Activated CD4-positive, alpha-beta T cell treated with anti-CD3 and anti-CD28 coated beads, Interleukin-2, amount 10 ng/mL, durations not matched to agents 7 days and 5 days (primary cell): ENCODE measurements around the gene KCNA5. TPM values are rescaled to one million over a fixed set of nuclear protein-coding genes. Genes with fewer than 3 reads are reported as not detected.

Source experiments
- CTCF ChIA-PET: fragments of 350-600 bp; sonication (Branson Sonifier 250); formaldehyde crosslinking; loops from one replicate; lab custom pipeline; 2021; ENCODE audit warnings: antibody characterized with exemption; lab: Charles Lee
- POLR2A ChIA-PET: fragments of 350-600 bp; sonication (Branson Sonifier 250); formaldehyde crosslinking; loops from one replicate; lab custom pipeline; 2021; ENCODE audit warnings: antibody characterized with exemption; lab: Charles Lee
- DNase-seq: peaks from one replicate; pipeline ENCODE4 v3.0.0-alpha.2; 2020
- H3K27ac Mint-ChIP-seq: one replicate; pipeline ENCODE4 v1.8.0; 2021; ENCODE audit warnings: mild to moderate bottlenecking, moderate library complexity, mixed read lengths
- H3K27me3 Mint-ChIP-seq: one replicate; pipeline ENCODE4 v1.8.0; 2021; ENCODE audit warnings: mixed read lengths
- H3K36me3 Mint-ChIP-seq: one replicate; pipeline ENCODE4 v1.8.0; 2021; ENCODE audit warnings: low read depth, mixed read lengths
- H3K4me1 Mint-ChIP-seq: one replicate; pipeline ENCODE4 v1.8.0; 2021; ENCODE audit warnings: mixed read lengths
- H3K4me3 Mint-ChIP-seq: one replicate; pipeline ENCODE4 v1.8.0; 2021; ENCODE audit warnings: mild to moderate bottlenecking, moderate library complexity, mixed read lengths
- H3K9me3 Mint-ChIP-seq: one replicate; pipeline ENCODE4 v1.8.0; 2021; ENCODE audit warnings: mixed read lengths
- total RNA-seq, 2 experiments: library from RNA; stranded (reverse); gene quantifications; one replicate each; pipeline ENCODE4 v1.2.3, GENCODE V29; 2021

The KCNA5 gene
- total RNA-seq, 2 experiments from 2014 or later, result not detected

GRCh38 chr12:5032821-5033220 lies 10.9 kb upstream of the KCNA5 start:
- H3K9me3 Mint-ChIP-seq, result no peaks in the 10 kb centered on the region
- no peak for DNase-seq
- ChIA-PET CTCF (no interaction called here), POLR2A (no interaction called here)
- no peak overlapping the region for H3K4me3 Mint-ChIP-seq
- H3K36me3 Mint-ChIP-seq, result no peaks in the 10 kb centered on the region
- H3K27me3 Mint-ChIP-seq, result peaks cover 2% of the 10 kb centered on the region
- no peak overlapping the region for H3K27ac Mint-ChIP-seq
- peaks cover 4% of the 10 kb centered on the region for H3K4me1 Mint-ChIP-seq

- H3K36me3 Mint-ChIP-seq, result no peaks in the 10 kb centered on the region
- H3K27me3 Mint-ChIP-seq, result peaks cover 7% of the 10 kb centered on the region
- DNase-seq, result no peak
- no peak overlapping the region for H3K4me3 Mint-ChIP-seq
- H3K27ac Mint-ChIP-seq, result no peak overlapping the region
- H3K9me3 Mint-ChIP-seq, result no peaks in the 10 kb centered on the region
- ChIA-PET CTCF (no interaction called here), POLR2A (no interaction called here)
- H3K4me1 Mint-ChIP-seq, result peaks cover 4% of the 10 kb centered on the region
Measured at GRCh38 chr12:5033883-5034282, 9.8 kb upstream of the KCNA5 start.

DNA sequence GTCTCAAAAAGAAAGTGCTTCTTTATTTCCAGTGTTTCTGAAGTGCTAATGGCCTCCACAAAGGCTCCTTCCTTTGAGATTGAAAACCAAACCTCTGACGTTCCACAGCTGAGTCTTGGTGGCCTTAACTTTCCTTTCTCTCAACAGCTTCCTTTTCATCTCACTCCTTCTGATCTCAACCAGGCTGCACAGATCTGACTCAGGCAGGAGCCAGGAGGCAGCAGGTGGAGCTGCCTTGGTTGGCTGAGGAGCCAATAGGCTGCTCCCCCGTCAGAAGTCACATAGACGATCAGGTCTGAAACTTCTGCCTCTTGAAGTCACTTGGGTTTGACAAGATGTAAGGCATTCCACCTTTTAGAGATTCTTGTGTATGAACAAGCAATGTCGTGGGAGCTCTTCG lies 9.1 kb upstream of the KCNA5 start:
- POLR2A ChIA-PET, result interaction anchor here (0.6 kb wide), 1 partner anchor 178 kb away, joined by 7 read pairs; no protein-coding TSS in a partner anchor
- CTCF ChIA-PET, result interaction anchor here (1.4 kb wide), 1 partner anchor 25 kb away, joined by 4 read pairs; no protein-coding TSS in a partner anchor
- H3K27ac Mint-ChIP-seq, result no peak overlapping the region
- no peak for DNase-seq
- H3K36me3 Mint-ChIP-seq, result no peaks in the 10 kb centered on the region
- peaks cover 4% of the 10 kb centered on the region for H3K4me1 Mint-ChIP-seq
- H3K9me3 Mint-ChIP-seq, result no peaks in the 10 kb centered on the region
- H3K27me3 Mint-ChIP-seq, result peaks cover 10% of the 10 kb centered on the region
- no peak overlapping the region for H3K4me3 Mint-ChIP-seq

DNA sequence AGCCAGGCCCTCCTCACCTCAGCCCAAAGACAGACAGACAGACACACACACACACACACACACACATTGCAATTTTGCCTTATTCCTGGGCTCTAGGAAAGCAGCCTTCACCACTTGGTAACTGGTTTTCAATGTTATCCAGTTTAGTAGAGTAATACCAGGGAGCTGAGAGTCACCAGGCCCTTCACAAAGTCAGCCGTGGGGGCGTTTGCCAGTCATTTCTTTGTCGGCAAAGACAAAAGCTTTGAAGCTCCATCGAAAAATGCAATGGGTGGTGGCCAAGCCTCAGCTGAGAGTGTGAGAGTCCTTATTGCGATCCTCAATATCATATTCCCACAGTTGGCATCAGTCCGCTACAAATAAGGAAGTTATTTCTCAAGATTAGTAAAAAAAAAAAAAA lies 8.1 kb upstream of the KCNA5 start:
- DNase-seq, result no peak
- Mint-ChIP-seq H3K4me1 (peaks cover 4% of the 10 kb centered on the region), H3K27me3 (peaks cover 18% of the 10 kb centered on the region), H3K36me3 (no peaks in the 10 kb centered on the region), H3K9me3 (no peaks in the 10 kb centered on the region), H3K27ac (no peak overlapping the region), H3K4me3 (no peak overlapping the region)
- ChIA-PET CTCF (interaction anchor here (1.0 to 1.4 kb wide), 2 partner anchors 14 to 24 kb away, joined by 3 to 4 read pairs; no protein-coding TSS in a partner anchor), POLR2A (no interaction called here)

DNA sequence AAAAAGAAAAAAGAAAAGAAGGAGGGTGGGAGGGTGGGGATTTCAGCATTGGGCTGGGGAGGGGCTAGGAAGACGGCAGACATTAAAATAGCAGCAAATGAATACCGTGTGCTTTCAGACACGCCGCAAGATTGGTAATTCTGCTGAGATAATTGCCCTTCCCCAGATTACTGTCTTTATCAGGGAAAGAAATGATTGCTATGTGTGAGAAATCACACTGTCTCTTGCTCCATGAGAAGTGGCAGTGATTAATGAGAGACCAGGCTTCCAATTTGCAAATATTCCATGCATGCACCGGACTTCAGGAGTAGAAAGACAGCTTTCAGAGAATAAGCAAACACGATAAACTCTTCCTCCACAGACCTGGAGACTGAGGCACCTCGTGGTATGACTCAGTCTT lies 7.6 kb upstream of the KCNA5 start:
- H3K27ac Mint-ChIP-seq, result no peak overlapping the region
- H3K9me3 Mint-ChIP-seq, result no peaks in the 10 kb centered on the region
- H3K4me1 Mint-ChIP-seq, result peaks cover 4% of the 10 kb centered on the region
- CTCF ChIA-PET, result interaction anchor here (1.0 kb wide), 1 partner anchor 14 kb away, joined by 3 read pairs; no protein-coding TSS in a partner anchor
- H3K36me3 Mint-ChIP-seq, result no peaks in the 10 kb centered on the region
- no peak overlapping the region for H3K4me3 Mint-ChIP-seq
- POLR2A ChIA-PET, result no interaction called here
- peaks cover 19% of the 10 kb centered on the region for H3K27me3 Mint-ChIP-seq
- no peak for DNase-seq

- peaks cover 33% of the 10 kb centered on the region for H3K27me3 Mint-ChIP-seq
- CTCF ChIA-PET, result no interaction called here
- no peaks in the 10 kb centered on the region for H3K9me3 Mint-ChIP-seq
- DNase-seq, result no peak
- POLR2A ChIA-PET, result no interaction called here
- H3K27ac Mint-ChIP-seq, result no peak overlapping the region
- peaks cover 4% of the 10 kb centered on the region for H3K4me1 Mint-ChIP-seq
- no peaks in the 10 kb centered on the region for H3K36me3 Mint-ChIP-seq
- H3K4me3 Mint-ChIP-seq, result no peak overlapping the region
Measured at GRCh38 chr12:5037795-5038357, 5.8 kb upstream of the KCNA5 start.

GRCh38 chr12:5038781-5039311 lies 4.8 kb upstream of the KCNA5 start:
- Mint-ChIP-seq H3K4me3 (no peak overlapping the region), H3K27me3 (peaks cover 39% of the 10 kb centered on the region), H3K36me3 (no peaks in the 10 kb centered on the region), H3K27ac (no peak overlapping the region), H3K4me1 (peaks cover 4% of the 10 kb centered on the region), H3K9me3 (no peaks in the 10 kb centered on the region)
- ChIA-PET CTCF (no interaction called here), POLR2A (no interaction called here)
- no peak for DNase-seq

- H3K4me1 Mint-ChIP-seq, result no peaks in the 10 kb centered on the region
- H3K4me3 Mint-ChIP-seq, result no peak overlapping the region
- H3K9me3 Mint-ChIP-seq, result no peaks in the 10 kb centered on the region
- H3K36me3 Mint-ChIP-seq, result no peaks in the 10 kb centered on the region
- DNase-seq, result no peak
- ChIA-PET CTCF (interaction anchor here (0.8 kb wide), 1 partner anchor 16 kb away, joined by 3 read pairs; no protein-coding TSS in a partner anchor), POLR2A (no interaction called here)
- H3K27ac Mint-ChIP-seq, result no peak overlapping the region
- peaks cover 39% of the 10 kb centered on the region for H3K27me3 Mint-ChIP-seq
Measured at GRCh38 chr12:5039815-5040214, 3.9 kb upstream of the KCNA5 start.

- Mint-ChIP-seq H3K36me3 (no peaks in the 10 kb centered on the region), H3K4me3 (no peak overlapping the region), H3K27ac (no peak overlapping the region), H3K4me1 (no peaks in the 10 kb centered on the region), H3K9me3 (no peaks in the 10 kb centered on the region), H3K27me3 (peaks cover 44% of the 10 kb centered on the region)
- ChIA-PET POLR2A (no interaction called here), CTCF (interaction anchor here (0.6 to 0.8 kb wide), 2 partner anchors 17 to 27 kb away, joined by 3 to 6 read pairs; no protein-coding TSS in a partner anchor)
- no peak for DNase-seq
Measured at GRCh38 chr12:5040368-5040767, 3.3 kb upstream of the KCNA5 start.

DNA sequence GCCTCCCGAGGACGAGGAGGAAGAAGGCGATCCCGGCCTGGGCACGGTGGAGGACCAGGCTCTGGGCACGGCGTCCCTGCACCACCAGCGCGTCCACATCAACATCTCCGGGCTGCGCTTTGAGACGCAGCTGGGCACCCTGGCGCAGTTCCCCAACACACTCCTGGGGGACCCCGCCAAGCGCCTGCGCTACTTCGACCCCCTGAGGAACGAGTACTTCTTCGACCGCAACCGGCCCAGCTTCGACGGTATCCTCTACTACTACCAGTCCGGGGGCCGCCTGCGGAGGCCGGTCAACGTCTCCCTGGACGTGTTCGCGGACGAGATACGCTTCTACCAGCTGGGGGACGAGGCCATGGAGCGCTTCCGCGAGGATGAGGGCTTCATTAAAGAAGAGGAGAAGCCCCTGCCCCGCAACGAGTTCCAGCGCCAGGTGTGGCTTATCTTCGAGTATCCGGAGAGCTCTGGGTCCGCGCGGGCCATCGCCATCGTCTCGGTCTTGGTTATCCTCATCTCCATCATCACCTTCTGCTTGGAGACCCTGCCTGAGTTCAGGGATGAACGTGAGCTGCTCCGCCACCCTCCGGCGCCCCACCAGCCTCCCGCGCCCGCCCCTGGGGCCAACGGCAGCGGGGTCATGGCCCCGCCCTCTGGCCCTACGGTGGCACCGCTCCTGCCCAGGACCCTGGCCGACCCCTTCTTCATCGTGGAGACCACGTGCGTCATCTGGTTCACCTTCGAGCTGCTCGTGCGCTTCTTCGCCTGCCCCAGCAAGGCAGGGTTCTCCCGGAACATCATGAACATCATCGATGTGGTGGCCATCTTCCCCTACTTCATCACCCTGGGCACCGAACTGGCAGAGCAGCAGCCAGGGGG lies 979 bp downstream of the KCNA5 start:
- ChIA-PET CTCF (interaction anchor here (1.1 kb wide), 1 partner anchor 10 kb away, joined by 3 read pairs; no protein-coding TSS in a partner anchor), POLR2A (no interaction called here)
- H3K4me3 Mint-ChIP-seq, result no peak overlapping the region
- H3K27me3 Mint-ChIP-seq, result peaks cover 41% of the 10 kb centered on the region
- no peak overlapping the region for H3K27ac Mint-ChIP-seq
- no peak for DNase-seq
- H3K4me1 Mint-ChIP-seq, result no peaks in the 10 kb centered on the region
- no peaks in the 10 kb centered on the region for H3K36me3 Mint-ChIP-seq
- no peaks in the 10 kb centered on the region for H3K9me3 Mint-ChIP-seq

- Mint-ChIP-seq H3K27ac (no peak overlapping the region), H3K27me3 (peaks cover 32% of the 10 kb centered on the region), H3K9me3 (no peaks in the 10 kb centered on the region), H3K4me1 (peaks cover 9% of the 10 kb centered on the region), H3K4me3 (no peak overlapping the region), H3K36me3 (no peaks in the 10 kb centered on the region)
- CTCF ChIA-PET, result no interaction called here
- DNase-seq, result no peak
- POLR2A ChIA-PET, result no interaction called here
Measured at GRCh38 chr12:5047094-5047493, 3.4 kb downstream of the KCNA5 start.

DNA sequence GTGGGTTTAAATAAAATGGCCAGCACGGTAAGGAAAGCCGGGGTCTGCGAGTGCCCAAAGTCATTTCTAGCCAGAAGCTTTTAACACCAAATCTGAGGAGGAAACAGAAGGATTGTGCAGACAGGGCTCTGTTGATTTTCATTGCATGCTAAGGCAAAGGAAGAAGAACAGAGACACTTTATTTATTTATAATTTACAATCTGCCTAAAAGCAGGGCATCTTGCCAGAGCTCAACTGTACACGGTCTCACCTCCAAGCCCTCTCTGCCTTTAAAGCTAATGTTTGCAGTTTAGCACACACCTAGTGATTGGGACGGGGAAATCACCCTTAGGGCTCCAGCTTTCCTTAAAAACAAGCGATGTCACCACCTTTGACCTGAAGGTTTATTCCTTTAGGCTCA lies 4.0 kb downstream of the KCNA5 start:
- no peak overlapping the region for H3K27ac Mint-ChIP-seq
- H3K27me3 Mint-ChIP-seq, result peaks cover 29% of the 10 kb centered on the region
- H3K36me3 Mint-ChIP-seq, result no peaks in the 10 kb centered on the region
- H3K4me3 Mint-ChIP-seq, result no peak overlapping the region
- ChIA-PET CTCF (no interaction called here), POLR2A (no interaction called here)
- peaks cover 14% of the 10 kb centered on the region for H3K4me1 Mint-ChIP-seq
- no peaks in the 10 kb centered on the region for H3K9me3 Mint-ChIP-seq
- DNase-seq, result no peak

GRCh38 chr12:5050542-5050941 lies 6.9 kb downstream of the KCNA5 start:
- POLR2A ChIA-PET, result no interaction called here
- no peak overlapping the region for H3K4me3 Mint-ChIP-seq
- CTCF ChIA-PET, result no interaction called here
- H3K9me3 Mint-ChIP-seq, result no peaks in the 10 kb centered on the region
- no peak for DNase-seq
- no peak overlapping the region for H3K27ac Mint-ChIP-seq
- peaks cover 25% of the 10 kb centered on the region for H3K27me3 Mint-ChIP-seq
- peaks cover 14% of the 10 kb centered on the region for H3K4me1 Mint-ChIP-seq
- no peaks in the 10 kb centered on the region for H3K36me3 Mint-ChIP-seq
